ENCODE results near the gene TMEM214. TPM values are rescaled to one million over a fixed set of nuclear protein-coding genes. Genes with fewer than 3 reads are reported as not detected.

Gene TMEM214
- total RNA-seq, 1 donor from 2014 or later: 93.5 TPM

DNA sequence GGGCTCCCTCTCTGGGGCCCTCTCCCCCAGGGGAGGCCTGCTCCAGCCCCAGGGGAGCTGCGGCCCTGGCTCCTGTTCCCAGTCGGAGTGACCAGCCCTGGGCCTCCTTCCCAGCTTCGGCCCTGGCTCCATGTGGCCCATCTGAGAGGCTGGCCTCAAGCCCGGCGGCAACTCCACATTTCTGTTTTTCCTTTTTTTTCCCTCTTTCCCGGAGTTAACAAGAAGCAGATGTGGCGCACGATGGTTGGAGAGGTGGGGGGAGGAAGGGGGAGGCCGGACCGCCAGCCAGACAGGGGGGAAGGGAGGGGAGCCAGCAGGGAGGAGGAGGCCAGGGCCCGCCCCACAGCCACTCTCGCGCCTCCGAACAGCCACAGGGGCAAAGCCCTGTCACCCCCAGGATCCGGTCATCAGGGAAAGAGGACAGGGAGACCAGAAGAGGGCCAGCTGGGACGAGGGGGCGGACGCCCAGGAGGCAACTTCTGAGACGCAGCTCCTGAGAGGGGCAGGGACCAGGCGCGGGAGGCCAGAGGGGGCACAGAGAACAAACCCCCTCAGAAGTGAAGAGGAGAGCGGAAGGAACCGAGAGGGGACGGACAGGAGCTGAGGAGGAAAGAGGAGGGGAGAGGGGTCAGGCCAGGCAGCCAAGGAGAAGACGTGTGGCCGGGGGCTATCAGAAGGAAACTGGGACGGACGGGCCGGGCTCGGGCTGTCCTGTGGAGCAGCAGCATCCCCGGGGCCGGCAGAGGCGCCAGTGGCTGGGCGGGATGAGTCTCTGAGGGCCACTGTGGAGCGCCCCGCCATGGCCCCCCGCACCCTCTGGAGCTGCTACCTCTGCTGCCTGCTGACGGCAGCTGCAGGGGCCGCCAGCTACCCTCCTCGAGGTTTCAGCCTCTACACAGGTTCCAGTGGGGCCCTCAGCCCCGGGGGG lies 45.8 kb downstream of the TMEM214 start, which contains the start of gene EMILIN1:
TSS of gene EMILIN1 (plus strand) at position 349 of the 928 bp plus-strand sequence. CDS start at position 800, 451 bp downstream.
- H3K27ac Mint-ChIP-seq (ENCODE audit: unreplicated experiment): no peak within 1 kb of the TSS
- peaks cover 51% of the 10 kb centered on the region for H3K4me1 ChIP-seq (ENCODE audit: insufficient read depth, low read length)
- TF ChIP-seq, protein P1, sequence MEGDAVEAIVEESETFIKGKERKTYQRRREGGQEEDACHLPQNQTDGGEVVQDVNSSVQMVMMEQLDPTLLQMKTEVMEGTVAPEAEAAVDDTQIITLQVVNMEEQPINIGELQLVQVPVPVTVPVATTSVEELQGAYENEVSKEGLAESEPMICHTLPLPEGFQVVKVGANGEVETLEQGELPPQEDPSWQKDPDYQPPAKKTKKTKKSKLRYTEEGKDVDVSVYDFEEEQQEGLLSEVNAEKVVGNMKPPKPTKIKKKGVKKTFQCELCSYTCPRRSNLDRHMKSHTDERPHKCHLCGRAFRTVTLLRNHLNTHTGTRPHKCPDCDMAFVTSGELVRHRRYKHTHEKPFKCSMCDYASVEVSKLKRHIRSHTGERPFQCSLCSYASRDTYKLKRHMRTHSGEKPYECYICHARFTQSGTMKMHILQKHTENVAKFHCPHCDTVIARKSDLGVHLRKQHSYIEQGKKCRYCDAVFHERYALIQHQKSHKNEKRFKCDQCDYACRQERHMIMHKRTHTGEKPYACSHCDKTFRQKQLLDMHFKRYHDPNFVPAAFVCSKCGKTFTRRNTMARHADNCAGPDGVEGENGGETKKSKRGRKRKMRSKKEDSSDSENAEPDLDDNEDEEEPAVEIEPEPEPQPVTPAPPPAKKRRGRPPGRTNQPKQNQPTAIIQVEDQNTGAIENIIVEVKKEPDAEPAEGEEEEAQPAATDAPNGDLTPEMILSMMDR (IDR thresholded peaks at IDR 0.05; ENCODE audit: insufficient read depth, low read depth, low read length): no peak
- TF ChIP-seq EZH2 (IDR thresholded peaks at IDR 0.05; ENCODE audit: insufficient read depth, low read length): no peak
- peak within 1 kb of the TSS; percentile 88 for H3K9ac ChIP-seq (ENCODE audit: low read length)
- no peaks in the 10 kb centered on the region for H3K9me3 Mint-ChIP-seq (ENCODE audit: unreplicated experiment)
- DNase-seq (ENCODE audit: low read depth): peak; percentile 90
- peaks cover 2% of the 10 kb centered on the region for H3K36me3 ChIP-seq (ENCODE audit: insufficient read depth, low read length)
- H2AFZ ChIP-seq (ENCODE audit: low read depth, low read length): peak within 1 kb of the TSS; percentile 85
- peaks cover 4% of the 10 kb centered on the region for H3K27me3 Mint-ChIP-seq (ENCODE audit: low read depth, unreplicated experiment)
- peak within 1 kb of the TSS; percentile 92 for H3K4me2 ChIP-seq (ENCODE audit: low read length)
- H3K36me3 Mint-ChIP-seq (ENCODE audit: low read depth, unreplicated experiment): peaks cover 1% of the 10 kb centered on the region
- no peaks in the 10 kb centered on the region for H3K9me3 ChIP-seq (ENCODE audit: insufficient read depth, low read depth, low read length)
- peaks cover 22% of the 10 kb centered on the region for H3K79me2 ChIP-seq (ENCODE audit: insufficient read depth, low read length)
- FAIRE-seq: no peak
- peak within 1 kb of the TSS; percentile 46 for H3K4me3 Mint-ChIP-seq (ENCODE audit: unreplicated experiment)
- no peaks in the 10 kb centered on the region for H3K27me3 ChIP-seq (ENCODE audit: insufficient read depth, low read length)
- H3K4me1 Mint-ChIP-seq (ENCODE audit: low read depth, unreplicated experiment): peaks cover 19% of the 10 kb centered on the region
- peak within 1 kb of the TSS; percentile 63 for H3K4me3 ChIP-seq (ENCODE audit: insufficient read depth, low read depth, low read length)
- peaks cover 8% of the 10 kb centered on the region for H4K20me1 ChIP-seq (ENCODE audit: insufficient read depth, low read length)
- peak within 1 kb of the TSS; percentile 76 for H3K27ac ChIP-seq (ENCODE audit: low read depth, low read length)

DNA sequence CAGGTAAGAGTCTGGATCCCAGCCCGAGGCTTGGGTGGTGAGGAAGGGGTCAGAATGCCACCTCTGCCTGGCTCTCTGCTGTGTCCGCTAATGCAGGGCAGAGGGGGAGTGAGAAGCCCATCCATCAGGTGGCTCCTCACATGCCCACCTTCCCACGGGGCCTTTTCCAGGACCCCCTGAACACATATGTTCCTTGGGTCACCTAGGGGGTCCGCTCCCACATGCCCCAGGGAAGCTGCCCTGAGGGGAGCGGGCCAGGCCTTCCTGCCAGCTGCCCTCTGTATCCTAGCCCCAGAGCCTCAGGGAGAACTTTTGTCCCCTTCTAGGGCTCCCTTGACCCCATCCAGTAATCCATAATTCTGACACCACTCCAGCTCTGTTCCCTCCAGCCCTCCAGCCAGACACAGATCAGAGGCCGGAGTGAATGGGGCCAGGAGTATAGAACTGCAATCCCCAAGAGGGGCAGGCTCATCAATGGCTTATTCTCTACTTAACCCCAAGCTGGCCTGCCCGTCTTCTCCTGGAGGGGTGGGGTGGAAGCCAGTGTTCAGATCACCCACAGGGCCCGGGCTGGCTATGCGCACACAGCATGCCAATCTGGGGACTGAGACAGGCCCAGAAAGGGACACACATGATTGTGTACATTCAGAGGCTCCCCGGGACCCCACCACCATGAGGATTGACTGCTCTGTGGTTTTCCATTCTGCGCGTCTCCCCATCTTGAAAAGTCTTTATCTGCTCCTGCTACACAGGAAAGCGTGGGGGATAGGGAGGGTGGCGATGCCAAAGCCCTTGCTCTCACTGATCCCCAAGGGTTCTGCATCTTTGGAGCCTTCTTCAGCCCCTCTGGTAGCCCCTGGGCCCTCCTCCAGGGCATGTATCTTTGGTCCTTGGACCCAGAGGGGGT lies 46.7 kb downstream of the TMEM214 start:
- Histone ChIP-seq H4K20me1 (ENCODE audit: insufficient read depth, low read length) (peaks cover 10% of the 10 kb centered on the region), H3K9ac (ENCODE audit: low read length) (peak overlapping the region; percentile 88), H3K4me1 (ENCODE audit: insufficient read depth, low read length) (peaks cover 45% of the 10 kb centered on the region), H3K4me2 (ENCODE audit: low read length) (peak overlapping the region; percentile 92), H3K9me3 (ENCODE audit: insufficient read depth, low read depth, low read length) (no peaks in the 10 kb centered on the region), H3K79me2 (ENCODE audit: insufficient read depth, low read length) (peaks cover 22% of the 10 kb centered on the region), H3K36me3 (ENCODE audit: insufficient read depth, low read length) (peaks cover 2% of the 10 kb centered on the region), H2AFZ (ENCODE audit: low read depth, low read length) (no peak overlapping the region), H3K4me3 (ENCODE audit: insufficient read depth, low read depth, low read length) (peak overlapping the region; percentile 63), H3K27me3 (ENCODE audit: insufficient read depth, low read length) (no peaks in the 10 kb centered on the region), H3K27ac (ENCODE audit: low read depth, low read length) (peak overlapping the region; percentile 76)
- Mint-ChIP-seq H3K27me3 (ENCODE audit: low read depth, unreplicated experiment) (peaks cover 4% of the 10 kb centered on the region), H3K9me3 (ENCODE audit: unreplicated experiment) (no peaks in the 10 kb centered on the region), H3K36me3 (ENCODE audit: low read depth, unreplicated experiment) (peaks cover 1% of the 10 kb centered on the region), H3K4me1 (ENCODE audit: low read depth, unreplicated experiment) (peaks cover 19% of the 10 kb centered on the region), H3K4me3 (ENCODE audit: unreplicated experiment) (no peak overlapping the region), H3K27ac (ENCODE audit: unreplicated experiment) (peak overlapping the region; percentile 34)
- TF ChIP-seq, protein P1 (IDR thresholded peaks at IDR 0.05; ENCODE audit: insufficient read depth, low read depth, low read length): no peak
- FAIRE-seq (no peak), DNase-seq (ENCODE audit: low read depth) (no peak)
